HG02852 (cell line): ENCODE data around the gene EFNA2.
A peak's percentile ranks its signal among the peaks of the same experiment; 100 is the strongest.

Source experiments
- ATAC-seq: cut with Tn5 transposase; IDR thresholded peaks from one replicate; pipeline ENCODE4 v1.9.1; 2021; ENCODE audit warnings: mild to moderate bottlenecking, moderate library complexity; ENCODE audit not compliant: unreplicated experiment

The EFNA2 gene

GRCh38 chr19:1248786-1249297 lies 36.8 kb upstream of the EFNA2 start:
- peak; percentile 34 for ATAC-seq

GRCh38 chr19:1249298-1249989 lies 36.2 kb upstream of the EFNA2 start:
- peak; percentile 41 for ATAC-seq

GRCh38 chr19:1249990-1250436 lies 35.7 kb upstream of the EFNA2 start:
- no peak for ATAC-seq

- no peak for ATAC-seq
Measured at GRCh38 chr19:1250437-1251260, 35.0 kb upstream of the EFNA2 start.

- no peak for ATAC-seq
Measured at GRCh38 chr19:1251330-1252220, 34.1 kb upstream of the EFNA2 start.

GRCh38 chr19:1252221-1252820 lies 33.4 kb upstream of the EFNA2 start:
- no peak for ATAC-seq

GRCh38 chr19:1252821-1253513 lies 32.7 kb upstream of the EFNA2 start:
- ATAC-seq: no peak

GRCh38 chr19:1253514-1254080 lies 32.1 kb upstream of the EFNA2 start:
- no peak for ATAC-seq

- ATAC-seq: no peak
Measured at GRCh38 chr19:1254081-1254527, 31.6 kb upstream of the EFNA2 start.

GRCh38 chr19:1254530-1255185 lies 31.0 kb upstream of the EFNA2 start:
- no peak for ATAC-seq

GRCh38 chr19:1255186-1256161 lies 30.2 kb upstream of the EFNA2 start:
- no peak for ATAC-seq

GRCh38 chr19:1256646-1257474 lies 28.8 kb upstream of the EFNA2 start:
- no peak for ATAC-seq

GRCh38 chr19:1257475-1258162 lies 28.1 kb upstream of the EFNA2 start:
- ATAC-seq: no peak

GRCh38 chr19:1258163-1258492 lies 27.5 kb upstream of the EFNA2 start:
- ATAC-seq: no peak

- no peak for ATAC-seq
Measured at GRCh38 chr19:1258707-1259205, 26.9 kb upstream of the EFNA2 start.

- ATAC-seq: no peak
Measured at GRCh38 chr19:1259206-1259875, 26.3 kb upstream of the EFNA2 start.
